Measurements from ENCODE around the gene SLC4A4. TPM values are rescaled to one million over a fixed set of nuclear protein-coding genes. Genes with fewer than 3 reads are reported as not detected.

Gene SLC4A4
- total RNA-seq, 1 experiment from 2014 or later: 1.1 TPM

GRCh38 chr4:71537551-71538065 is 198.8 kb downstream of the SLC4A4 start (continued):
- TF ChIP-seq, protein P1, sequence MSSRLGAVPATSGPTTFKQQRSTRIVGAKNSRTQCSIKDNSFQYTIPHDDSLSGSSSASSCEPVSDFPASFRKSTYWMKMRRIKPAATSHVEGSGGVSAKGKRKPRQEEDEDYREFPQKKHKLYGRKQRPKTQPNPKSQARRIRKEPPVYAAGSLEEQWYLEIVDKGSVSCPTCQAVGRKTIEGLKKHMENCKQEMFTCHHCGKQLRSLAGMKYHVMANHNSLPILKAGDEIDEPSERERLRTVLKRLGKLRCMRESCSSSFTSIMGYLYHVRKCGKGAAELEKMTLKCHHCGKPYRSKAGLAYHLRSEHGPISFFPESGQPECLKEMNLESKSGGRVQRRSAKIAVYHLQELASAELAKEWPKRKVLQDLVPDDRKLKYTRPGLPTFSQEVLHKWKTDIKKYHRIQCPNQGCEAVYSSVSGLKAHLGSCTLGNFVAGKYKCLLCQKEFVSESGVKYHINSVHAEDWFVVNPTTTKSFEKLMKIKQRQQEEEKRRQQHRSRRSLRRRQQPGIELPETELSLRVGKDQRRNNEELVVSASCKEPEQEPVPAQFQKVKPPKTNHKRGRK (CRISPR knock-in tag; IDR thresholded peaks at IDR 0.05; ENCODE audit: borderline replicate concordance): no peak

DNA sequence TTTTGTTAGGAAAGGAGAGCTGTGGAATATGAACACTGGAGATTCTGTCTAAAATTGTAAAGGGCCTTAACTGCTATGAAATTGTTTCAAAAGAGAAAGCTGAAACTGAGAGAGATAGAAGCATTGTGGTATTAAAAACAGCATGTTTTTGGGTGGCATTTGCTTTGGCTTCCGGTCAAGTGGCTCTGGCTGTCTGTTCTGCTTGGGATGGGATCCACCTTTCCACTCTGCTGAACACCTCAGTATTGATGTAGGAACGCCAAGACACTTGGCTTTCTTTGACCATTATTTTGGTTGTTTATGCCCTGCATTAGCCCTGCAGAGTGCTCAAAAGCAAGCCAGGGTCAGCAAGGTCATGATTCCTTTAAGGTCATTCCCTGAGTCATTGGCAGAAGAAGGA is 199.7 kb downstream of the SLC4A4 start:
- DNase-seq (ENCODE audit: low spot score): no peak
- POLR2A ChIA-PET: no interaction called here
- no peaks in the 10 kb centered on the region for H3K9me3 Mint-ChIP-seq
- H3K27ac Mint-ChIP-seq: no peak overlapping the region
- no peak overlapping the region for H3K4me3 Mint-ChIP-seq
- no peaks in the 10 kb centered on the region for H3K36me3 Mint-ChIP-seq
- no peaks in the 10 kb centered on the region for H3K27me3 Mint-ChIP-seq (ENCODE audit: low read depth)
- CTCF ChIA-PET: no interaction called here
- H3K4me1 Mint-ChIP-seq: peaks cover 6% of the 10 kb centered on the region
- ATAC-seq: no peak
- TF ChIP-seq ZNF317 (CRISPR knock-in tag; IDR thresholded peaks at IDR 0.05; ENCODE audit: borderline replicate concordance, low read depth) (no peak), IRF1 (CRISPR knock-in tag; IDR thresholded peaks at IDR 0.05) (no peak), NFYB (CRISPR knock-in tag; conservative IDR thresholded peaks at IDR 0.05; ENCODE audit: low read depth) (no peak), ZNF138 (CRISPR knock-in tag; conservative IDR thresholded peaks at IDR 0.05) (no peak), KAT7 (CRISPR knock-in tag; IDR thresholded peaks at IDR 0.05; ENCODE audit: borderline replicate concordance) (no peak), ZNF416 (CRISPR knock-in tag; IDR thresholded peaks at IDR 0.05) (no peak)
- TF ChIP-seq, protein P2, sequence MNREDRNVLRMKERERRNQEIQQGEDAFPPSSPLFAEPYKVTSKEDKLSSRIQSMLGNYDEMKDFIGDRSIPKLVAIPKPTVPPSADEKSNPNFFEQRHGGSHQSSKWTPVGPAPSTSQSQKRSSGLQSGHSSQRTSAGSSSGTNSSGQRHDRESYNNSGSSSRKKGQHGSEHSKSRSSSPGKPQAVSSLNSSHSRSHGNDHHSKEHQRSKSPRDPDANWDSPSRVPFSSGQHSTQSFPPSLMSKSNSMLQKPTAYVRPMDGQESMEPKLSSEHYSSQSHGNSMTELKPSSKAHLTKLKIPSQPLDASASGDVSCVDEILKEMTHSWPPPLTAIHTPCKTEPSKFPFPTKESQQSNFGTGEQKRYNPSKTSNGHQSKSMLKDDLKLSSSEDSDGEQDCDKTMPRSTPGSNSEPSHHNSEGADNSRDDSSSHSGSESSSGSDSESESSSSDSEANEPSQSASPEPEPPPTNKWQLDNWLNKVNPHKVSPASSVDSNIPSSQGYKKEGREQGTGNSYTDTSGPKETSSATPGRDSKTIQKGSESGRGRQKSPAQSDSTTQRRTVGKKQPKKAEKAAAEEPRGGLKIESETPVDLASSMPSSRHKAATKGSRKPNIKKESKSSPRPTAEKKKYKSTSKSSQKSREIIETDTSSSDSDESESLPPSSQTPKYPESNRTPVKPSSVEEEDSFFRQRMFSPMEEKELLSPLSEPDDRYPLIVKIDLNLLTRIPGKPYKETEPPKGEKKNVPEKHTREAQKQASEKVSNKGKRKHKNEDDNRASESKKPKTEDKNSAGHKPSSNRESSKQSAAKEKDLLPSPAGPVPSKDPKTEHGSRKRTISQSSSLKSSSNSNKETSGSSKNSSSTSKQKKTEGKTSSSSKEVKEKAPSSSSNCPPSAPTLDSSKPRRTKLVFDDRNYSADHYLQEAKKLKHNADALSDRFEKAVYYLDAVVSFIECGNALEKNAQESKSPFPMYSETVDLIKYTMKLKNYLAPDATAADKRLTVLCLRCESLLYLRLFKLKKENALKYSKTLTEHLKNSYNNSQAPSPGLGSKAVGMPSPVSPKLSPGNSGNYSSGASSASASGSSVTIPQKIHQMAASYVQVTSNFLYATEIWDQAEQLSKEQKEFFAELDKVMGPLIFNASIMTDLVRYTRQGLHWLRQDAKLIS (CRISPR knock-in tag; IDR thresholded peaks at IDR 0.05; ENCODE audit: borderline replicate concordance): no peak

DNA sequence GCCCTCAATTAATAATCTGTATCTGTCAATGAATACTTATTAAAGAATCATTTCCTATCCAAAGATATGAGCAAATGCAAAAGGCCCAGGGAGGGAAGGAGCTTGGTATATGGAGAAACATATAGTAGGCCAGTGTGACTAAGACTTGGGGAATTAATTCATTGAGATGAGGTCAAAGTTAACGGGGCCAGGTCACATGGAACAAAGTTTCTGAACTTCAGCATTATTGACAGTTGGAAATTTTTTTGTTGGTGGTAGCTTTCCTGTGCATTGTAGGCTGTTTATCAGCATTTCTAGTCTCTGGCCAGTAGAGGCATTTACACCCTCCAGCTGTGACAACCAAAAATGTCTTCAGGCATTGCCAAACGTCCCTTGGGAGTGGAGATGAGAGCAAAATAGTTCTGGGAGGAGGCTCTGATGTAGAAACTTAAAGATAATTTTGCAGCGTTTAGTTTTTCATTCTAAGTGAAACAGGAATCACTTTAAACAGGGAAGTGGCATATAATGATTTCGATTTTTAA is 202.0 kb downstream of the SLC4A4 start:
- DNase-seq (ENCODE audit: low spot score): no peak
- no peak for TF ChIP-seq JUN (CRISPR knock-in tag; IDR thresholded peaks at IDR 0.05)
- TF ChIP-seq MXD4 (CRISPR knock-in tag; IDR thresholded peaks at IDR 0.05; ENCODE audit: borderline replicate concordance): no peak
- no peak for TF ChIP-seq KAT7 (CRISPR knock-in tag; IDR thresholded peaks at IDR 0.05; ENCODE audit: borderline replicate concordance)
- Mint-ChIP-seq H3K9me3 (no peaks in the 10 kb centered on the region), H3K36me3 (no peaks in the 10 kb centered on the region), H3K4me1 (peaks cover 6% of the 10 kb centered on the region), H3K27me3 (ENCODE audit: low read depth) (no peaks in the 10 kb centered on the region), H3K4me3 (no peak overlapping the region), H3K27ac (no peak overlapping the region)
- ChIA-PET POLR2A (interaction anchor here (0.6 kb wide), 1 partner anchor 275 kb away, joined by 3 read pairs; no protein-coding TSS in a partner anchor), CTCF (interaction anchor here (0.8 kb wide), 1 partner anchor 10 kb away, joined by 3 read pairs; no protein-coding TSS in a partner anchor)
- ATAC-seq: peak; percentile 69

GRCh38 chr4:71541541-71541940 is 202.7 kb downstream of the SLC4A4 start:
- Mint-ChIP-seq H3K4me1 (peaks cover 6% of the 10 kb centered on the region), H3K27me3 (ENCODE audit: low read depth) (no peaks in the 10 kb centered on the region), H3K4me3 (no peak overlapping the region), H3K9me3 (no peaks in the 10 kb centered on the region), H3K27ac (no peak overlapping the region), H3K36me3 (no peaks in the 10 kb centered on the region)
- no peak for ATAC-seq
- CTCF ChIA-PET: no interaction called here
- POLR2A ChIA-PET: no interaction called here
- no peak for DNase-seq (ENCODE audit: low spot score)
- TF ChIP-seq, protein P3, sequence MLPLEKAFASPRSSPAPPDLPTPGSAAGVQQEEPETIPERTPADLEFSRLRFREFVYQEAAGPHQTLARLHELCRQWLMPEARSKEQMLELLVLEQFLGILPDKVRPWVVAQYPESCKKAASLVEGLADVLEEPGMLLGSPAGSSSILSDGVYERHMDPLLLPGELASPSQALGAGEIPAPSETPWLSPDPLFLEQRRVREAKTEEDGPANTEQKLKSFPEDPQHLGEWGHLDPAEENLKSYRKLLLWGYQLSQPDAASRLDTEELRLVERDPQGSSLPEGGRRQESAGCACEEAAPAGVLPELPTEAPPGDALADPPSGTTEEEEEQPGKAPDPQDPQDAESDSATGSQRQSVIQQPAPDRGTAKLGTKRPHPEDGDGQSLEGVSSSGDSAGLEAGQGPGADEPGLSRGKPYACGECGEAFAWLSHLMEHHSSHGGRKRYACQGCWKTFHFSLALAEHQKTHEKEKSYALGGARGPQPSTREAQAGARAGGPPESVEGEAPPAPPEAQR (CRISPR knock-in tag; IDR thresholded peaks at IDR 0.05): no peak
- TF ChIP-seq ZNF138 (CRISPR knock-in tag; conservative IDR thresholded peaks at IDR 0.05): no peak
- TF ChIP-seq NFATC4 (CRISPR knock-in tag; IDR thresholded peaks at IDR 0.05): no peak
- TF ChIP-seq JUN (CRISPR knock-in tag; IDR thresholded peaks at IDR 0.05): no peak
- TF ChIP-seq NR2C2 (CRISPR knock-in tag; IDR thresholded peaks at IDR 0.05): no peak
- no peak for TF ChIP-seq SP1 (CRISPR knock-in tag; conservative IDR thresholded peaks at IDR 0.05)
- no peak for TF ChIP-seq CREM (CRISPR knock-in tag; IDR thresholded peaks at IDR 0.05)
- no peak for TF ChIP-seq E2F1 (CRISPR knock-in tag; IDR thresholded peaks at IDR 0.05)
- TF ChIP-seq TEAD1 (CRISPR knock-in tag; IDR thresholded peaks at IDR 0.05): no peak
- no peak for TF ChIP-seq ZNF317 (CRISPR knock-in tag; IDR thresholded peaks at IDR 0.05; ENCODE audit: borderline replicate concordance, low read depth)
- TF ChIP-seq ZMAT4 (CRISPR knock-in tag; IDR thresholded peaks at IDR 0.05): no peak
- TF ChIP-seq, protein P1 (CRISPR knock-in tag; IDR thresholded peaks at IDR 0.05; ENCODE audit: borderline replicate concordance): no peak
